GM12865 (cell line): Measurements from ENCODE around the gene DGCR2.
"Not testable (repeated sequence)": the region's sequence is repeated elsewhere in the genome, so short reads cannot be mapped to it uniquely, and the experiment has no call there.

Experiments used
- DNase-seq: peaks from one replicate; pipeline ENCODE4 v3.0.0; 2010; ENCODE audit warnings: low read depth
- H3K4me3 ChIP-seq: 2 replicates; pipeline ENCODE4 v1.5.1; 2011; ENCODE audit warnings: mild to moderate bottlenecking, low read depth, low read length, control low read depth
- CTCF ChIP-seq: IDR thresholded peaks from 2 replicates; pipeline ENCODE4 v1.5.1; 2011; ENCODE audit warnings: low read length, control low read depth, low read depth, inconsistent platforms; ENCODE audit not compliant: insufficient read depth; ENCODE audit errors: missing control alignments

The DGCR2 gene

GRCh38 chr22:19081351-19081750 lies 40.9 kb downstream of the DGCR2 start:
- no peak overlapping the region for H3K4me3 ChIP-seq
- no peak for DNase-seq
- TF ChIP-seq CTCF = no peak

GRCh38 chr22:19080853-19081252 lies 41.4 kb downstream of the DGCR2 start:
- DNase-seq = no peak
- TF ChIP-seq CTCF = no peak
- H3K4me3 ChIP-seq = no peak overlapping the region

GRCh38 chr22:19079691-19080090 lies 42.5 kb downstream of the DGCR2 start:
- DNase-seq = no peak
- TF ChIP-seq CTCF = no peak

GRCh38 chr22:19075404-19075803 lies 46.8 kb downstream of the DGCR2 start:
- TF ChIP-seq CTCF = no peak
- no peak for DNase-seq
- H3K4me3 ChIP-seq = no peak overlapping the region

More at GRCh38 chr22:19079691-19080090, 42.5 kb downstream of the DGCR2 start:
- no peak overlapping the region for H3K4me3 ChIP-seq

GRCh38 chr22:19072853-19073252 lies 49.4 kb downstream of the DGCR2 start:
- DNase-seq, H3K4me3 ChIP-seq: not testable (repeated sequence)

GRCh38 chr22:19070397-19071169 lies 51.6 kb downstream of the DGCR2 start:
- no peak overlapping the region for H3K4me3 ChIP-seq
- no peak for TF ChIP-seq CTCF
- no peak for DNase-seq

- no peak for TF ChIP-seq CTCF
- no peak overlapping the region for H3K4me3 ChIP-seq
- no peak for DNase-seq
Observed at GRCh38 chr22:19069451-19069850, 52.8 kb downstream of the DGCR2 start.
